ENCODE data around the gene GOLGA6L2.
"Not testable (repeated sequence)": the region's sequence is repeated elsewhere in the genome, so short reads cannot be mapped to it uniquely, and the experiment has no call there.

GOLGA6L2 gene

GRCh38 chr15:23402140-23402539 is 44.9 kb downstream of the GOLGA6L2 start:
- DNase-seq (ENCODE audit: extremely low spot score): no peak

DNA sequence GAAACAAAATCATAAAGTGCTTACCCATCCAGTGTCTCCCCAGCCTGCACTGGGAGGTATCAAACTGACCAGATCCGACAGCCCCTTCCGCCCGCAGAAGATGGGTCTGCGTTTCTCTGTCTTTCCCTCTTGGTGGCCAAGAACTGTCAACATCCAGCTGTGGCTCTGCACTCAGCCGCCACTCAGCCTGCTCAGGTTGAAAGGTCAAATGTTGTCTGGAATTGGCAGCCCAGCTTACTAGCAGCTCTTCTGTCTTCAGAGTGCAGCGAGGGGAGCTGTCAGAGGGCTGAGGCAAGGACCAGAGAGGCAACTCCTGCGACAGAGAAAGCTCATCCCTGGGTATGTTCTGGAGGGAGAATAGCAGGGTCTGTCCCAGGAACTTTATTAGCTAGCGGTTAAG is 45.4 kb downstream of the GOLGA6L2 start:
- no peak for DNase-seq (ENCODE audit: extremely low spot score)
- POLR2A ChIA-PET: no interaction called here
- TF ChIP-seq, protein P1, sequence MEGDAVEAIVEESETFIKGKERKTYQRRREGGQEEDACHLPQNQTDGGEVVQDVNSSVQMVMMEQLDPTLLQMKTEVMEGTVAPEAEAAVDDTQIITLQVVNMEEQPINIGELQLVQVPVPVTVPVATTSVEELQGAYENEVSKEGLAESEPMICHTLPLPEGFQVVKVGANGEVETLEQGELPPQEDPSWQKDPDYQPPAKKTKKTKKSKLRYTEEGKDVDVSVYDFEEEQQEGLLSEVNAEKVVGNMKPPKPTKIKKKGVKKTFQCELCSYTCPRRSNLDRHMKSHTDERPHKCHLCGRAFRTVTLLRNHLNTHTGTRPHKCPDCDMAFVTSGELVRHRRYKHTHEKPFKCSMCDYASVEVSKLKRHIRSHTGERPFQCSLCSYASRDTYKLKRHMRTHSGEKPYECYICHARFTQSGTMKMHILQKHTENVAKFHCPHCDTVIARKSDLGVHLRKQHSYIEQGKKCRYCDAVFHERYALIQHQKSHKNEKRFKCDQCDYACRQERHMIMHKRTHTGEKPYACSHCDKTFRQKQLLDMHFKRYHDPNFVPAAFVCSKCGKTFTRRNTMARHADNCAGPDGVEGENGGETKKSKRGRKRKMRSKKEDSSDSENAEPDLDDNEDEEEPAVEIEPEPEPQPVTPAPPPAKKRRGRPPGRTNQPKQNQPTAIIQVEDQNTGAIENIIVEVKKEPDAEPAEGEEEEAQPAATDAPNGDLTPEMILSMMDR (IDR thresholded peaks at IDR 0.05; ENCODE audit: control extremely low read depth, extremely low read depth, low read depth, missing control alignments): no peak
- CTCF ChIA-PET: no interaction called here

More at GRCh38 chr15:23402140-23402539, 44.9 kb downstream of the GOLGA6L2 start:
- CTCF ChIA-PET: no interaction called here
- POLR2A ChIA-PET: no interaction called here
- TF ChIP-seq, protein P1 (IDR thresholded peaks at IDR 0.05; ENCODE audit: control extremely low read depth, extremely low read depth, low read depth, missing control alignments): no peak

- CTCF ChIA-PET; POLR2A ChIA-PET; DNase-seq (ENCODE audit: extremely low spot score): not testable (repeated sequence)
Observed at GRCh38 chr15:23399207-23399606, 47.8 kb downstream of the GOLGA6L2 start.

- CTCF ChIA-PET; DNase-seq (ENCODE audit: extremely low spot score); POLR2A ChIA-PET: not testable (repeated sequence)
Observed at GRCh38 chr15:23398357-23398756, 48.7 kb downstream of the GOLGA6L2 start.

- TF ChIP-seq, protein P1 (IDR thresholded peaks at IDR 0.05; ENCODE audit: control extremely low read depth, extremely low read depth, low read depth, missing control alignments): no peak
- CTCF ChIA-PET: no interaction called here
- POLR2A ChIA-PET: no interaction called here
Observed at GRCh38 chr15:23397779-23398178, 49.3 kb downstream of the GOLGA6L2 start.

GRCh38 chr15:23395832-23396231 is 51.2 kb downstream of the GOLGA6L2 start:
- CTCF ChIA-PET: interaction anchor here (1.8 kb wide), 1 partner anchor 10 kb away, joined by 4 read pairs; no protein-coding TSS in a partner anchor
- POLR2A ChIA-PET: no interaction called here
- TF ChIP-seq, protein P1 (IDR thresholded peaks at IDR 0.05; ENCODE audit: control extremely low read depth, extremely low read depth, low read depth, missing control alignments): no peak

More at GRCh38 chr15:23397779-23398178, 49.3 kb downstream of the GOLGA6L2 start:
- no peak for DNase-seq (ENCODE audit: extremely low spot score)

DNA sequence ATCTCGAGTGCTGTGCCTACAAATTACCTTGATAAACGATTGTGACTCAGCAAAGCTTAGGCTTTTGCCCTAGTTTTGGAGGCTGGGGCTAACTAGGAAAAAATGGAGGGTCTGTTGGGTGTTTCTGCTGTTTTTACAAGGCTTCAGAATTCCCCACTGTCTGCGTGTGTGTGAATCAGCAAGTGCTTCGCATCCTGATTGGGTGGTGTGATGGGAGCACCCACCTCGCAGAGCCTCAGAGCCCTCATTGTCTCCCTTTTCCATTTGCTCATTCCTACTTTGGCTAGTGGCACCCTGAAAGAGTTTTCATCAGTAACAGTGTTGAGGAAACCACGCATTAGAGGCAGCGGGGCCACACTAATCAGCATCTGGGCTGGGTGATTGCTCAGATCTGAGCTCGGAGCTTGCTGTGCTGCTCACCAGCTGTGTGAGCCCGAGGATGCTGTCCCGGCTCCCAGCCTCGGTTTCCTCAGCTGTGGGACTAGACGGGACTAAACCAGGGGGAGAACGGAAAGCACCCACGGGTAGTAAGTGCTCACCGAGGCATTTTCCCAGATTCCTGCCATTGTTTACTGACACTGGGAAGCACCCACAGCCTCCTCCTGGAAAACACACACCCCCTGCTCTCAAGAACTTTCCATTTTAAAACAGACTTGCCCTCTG is 51.9 kb downstream of the GOLGA6L2 start:
- no peak for DNase-seq (ENCODE audit: extremely low spot score)
- TF ChIP-seq, protein P1 (IDR thresholded peaks at IDR 0.05; ENCODE audit: control extremely low read depth, extremely low read depth, low read depth, missing control alignments): no peak
- CTCF ChIA-PET: interaction anchor here (1.8 kb wide), 1 partner anchor 11 kb away, joined by 4 read pairs; no protein-coding TSS in a partner anchor
- POLR2A ChIA-PET: no interaction called here

More at GRCh38 chr15:23395832-23396231, 51.2 kb downstream of the GOLGA6L2 start:
- DNase-seq (ENCODE audit: extremely low spot score): no peak

Data from GM10248 (cell line).